Measurements from ENCODE around the gene HTR3E.
"Not testable (repeated sequence)": the region's sequence is repeated elsewhere in the genome, so short reads cannot be mapped to it uniquely, and the experiment has no call there.

Gene HTR3E

GRCh38 chr3:184148076-184148475 lies 51.2 kb downstream of the HTR3E start:
- H4K20me1 ChIP-seq (ENCODE audit: control insufficient read depth, insufficient read depth, low read depth, low read length), result no peaks in the 10 kb centered on the region
- H3F3A ChIP-seq (ENCODE audit: control insufficient read depth, insufficient read depth), result peaks cover 8% of the 10 kb centered on the region
- H3K9me2 ChIP-seq (replicated peaks; ENCODE audit: control insufficient read depth, low read length), result no peaks in the 10 kb centered on the region
- no peak overlapping the region for H3K27ac ChIP-seq (ENCODE audit: low read depth, low read length)
- no peak overlapping the region for H3K4me2 ChIP-seq (ENCODE audit: low read length)
- H3K27me3 ChIP-seq (ENCODE audit: control insufficient read depth, low read length), result no peaks in the 10 kb centered on the region
- H3K36me3 ChIP-seq (ENCODE audit: control insufficient read depth, low read length), result peaks cover 31% of the 10 kb centered on the region
- H3K4me1 ChIP-seq (ENCODE audit: control insufficient read depth, low read length), result peaks cover 6% of the 10 kb centered on the region; the same call in 1 of the 2 replicates
- TF ChIP-seq CTCF (IDR thresholded peaks at IDR 0.05; ENCODE audit: low read depth, low read length, poor library complexity, severe bottlenecking) (no peak), EZH2phosphoT487 (IDR thresholded peaks at IDR 0.05; ENCODE audit: borderline replicate concordance, low read length) (no peak)
- no peaks in the 10 kb centered on the region for H3K79me2 ChIP-seq (ENCODE audit: control insufficient read depth, low read length)
- H3K4me3 ChIP-seq (ENCODE audit: low read length), result no peak overlapping the region
- no peaks in the 10 kb centered on the region for H3K9me3 ChIP-seq (ENCODE audit: control insufficient read depth, insufficient read depth, low read length)

GRCh38 chr3:184149123-184149522 lies 52.3 kb downstream of the HTR3E start:
- TF ChIP-seq EZH2phosphoT487 (IDR thresholded peaks at IDR 0.05; ENCODE audit: borderline replicate concordance, low read length), result no peak
- no peak for TF ChIP-seq CTCF (IDR thresholded peaks at IDR 0.05; ENCODE audit: low read depth, low read length, poor library complexity, severe bottlenecking)
- Histone ChIP-seq H3K27me3 (ENCODE audit: control insufficient read depth, low read length) (no peaks in the 10 kb centered on the region), H3K4me3 (ENCODE audit: low read length) (no peak overlapping the region), H3K36me3 (ENCODE audit: control insufficient read depth, low read length) (peaks cover 20% of the 10 kb centered on the region), H4K20me1 (ENCODE audit: control insufficient read depth, insufficient read depth, low read depth, low read length) (no peaks in the 10 kb centered on the region), H3F3A (ENCODE audit: control insufficient read depth, insufficient read depth) (peaks cover 15% of the 10 kb centered on the region), H3K9me2 (replicated peaks; ENCODE audit: control insufficient read depth, low read length) (no peaks in the 10 kb centered on the region), H3K4me2 (ENCODE audit: low read length) (no peak overlapping the region), H3K79me2 (ENCODE audit: control insufficient read depth, low read length) (no peaks in the 10 kb centered on the region), H3K9me3 (ENCODE audit: control insufficient read depth, insufficient read depth, low read length) (no peaks in the 10 kb centered on the region), H3K27ac (ENCODE audit: low read depth, low read length) (no peak overlapping the region), H3K4me1 (ENCODE audit: control insufficient read depth, low read length) (peaks cover 6% of the 10 kb centered on the region; the same call in 1 of the 2 replicates)

GRCh38 chr3:184149770-184150169 lies 52.9 kb downstream of the HTR3E start:
- H3K27ac ChIP-seq (ENCODE audit: low read depth, low read length); H4K20me1 ChIP-seq (ENCODE audit: control insufficient read depth, insufficient read depth, low read depth, low read length); H3K27me3 ChIP-seq (ENCODE audit: control insufficient read depth, low read length); H3K9me3 ChIP-seq (ENCODE audit: control insufficient read depth, insufficient read depth, low read length); H3K4me3 ChIP-seq (ENCODE audit: low read length); H3K9me2 ChIP-seq (replicated peaks; ENCODE audit: control insufficient read depth, low read length); H3K4me2 ChIP-seq (ENCODE audit: low read length); H3K4me1 ChIP-seq (ENCODE audit: control insufficient read depth, low read length); H3K79me2 ChIP-seq (ENCODE audit: control insufficient read depth, low read length): not testable (repeated sequence)
- H3K36me3 ChIP-seq (ENCODE audit: control insufficient read depth, low read length), result peaks cover 14% of the 10 kb centered on the region
- H3F3A ChIP-seq (ENCODE audit: control insufficient read depth, insufficient read depth), result peaks cover 19% of the 10 kb centered on the region

GRCh38 chr3:184154885-184155643 lies 58.2 kb downstream of the HTR3E start, which contains the start of gene DVL3:
TSS of gene DVL3 (plus strand) at chr3:184155377. CDS start at chr3:184155636, 259 bp downstream.
- H3K79me2 ChIP-seq (ENCODE audit: control insufficient read depth, low read length), result peaks cover 43% of the 10 kb centered on the region
- H3F3A ChIP-seq (ENCODE audit: control insufficient read depth, insufficient read depth), result peaks cover 12% of the 10 kb centered on the region
- TF ChIP-seq CTCF (IDR thresholded peaks at IDR 0.05; ENCODE audit: low read depth, low read length, poor library complexity, severe bottlenecking) (no peak), EZH2phosphoT487 (IDR thresholded peaks at IDR 0.05; ENCODE audit: borderline replicate concordance, low read length) (no peak)
- H3K9me3 ChIP-seq (ENCODE audit: control insufficient read depth, insufficient read depth, low read length), result no peaks in the 10 kb centered on the region
- H3K4me3 ChIP-seq (ENCODE audit: low read length), result peak within 1 kb of the TSS; percentile 99
- H3K27ac ChIP-seq (ENCODE audit: low read depth, low read length), result peak within 1 kb of the TSS; percentile 53
- H3K36me3 ChIP-seq (ENCODE audit: control insufficient read depth, low read length), result peaks cover 12% of the 10 kb centered on the region
- H3K9me2 ChIP-seq (replicated peaks; ENCODE audit: control insufficient read depth, low read length), result no peaks in the 10 kb centered on the region
- 0 out of 2 replicates have a peak, but pooled peaks cover 9% of the 10 kb centered on the region for H4K20me1 ChIP-seq (ENCODE audit: control insufficient read depth, insufficient read depth, low read depth, low read length)
- peak within 1 kb of the TSS; percentile 82 for H3K4me2 ChIP-seq (ENCODE audit: low read length)
- no peaks in the 10 kb centered on the region for H3K27me3 ChIP-seq (ENCODE audit: control insufficient read depth, low read length)
- peaks cover 35% of the 10 kb centered on the region for H3K4me1 ChIP-seq (ENCODE audit: control insufficient read depth, low read length)

All from DOHH2 (cell line).